H9 (cell line): Measurements from ENCODE around the gene HUS1. TPM values are rescaled to one million over a fixed set of nuclear protein-coding genes. Genes with fewer than 3 reads are reported as not detected.

ENCODE experiments used
- DNase-seq: peaks from one replicate; pipeline ENCODE4 v3.0.0-alpha.2; 2017
- H2AFZ ChIP-seq: one replicate; pipeline ENCODE4 v1.6.1; 2013; ENCODE audit warnings: mild to moderate bottlenecking, low read length, control low read depth, moderate library complexity
- H2AK5ac ChIP-seq: 2 replicates; pipeline ENCODE4 v1.6.1; 2013; ENCODE audit warnings: low read length, control low read depth, mixed read lengths; ENCODE audit not compliant: insufficient read length
- H2BK120ac ChIP-seq: one replicate; pipeline ENCODE4 v1.6.1; 2013; ENCODE audit warnings: low read depth, mild to moderate bottlenecking, low read length, control low read depth, inconsistent platforms; ENCODE audit not compliant: poor library complexity, severe bottlenecking
- H2BK12ac ChIP-seq: 2 replicates; pipeline ENCODE4 v1.6.1; 2013; ENCODE audit warnings: low read length, control low read depth, mixed read lengths, low read depth; ENCODE audit not compliant: insufficient read length
- H2BK15ac ChIP-seq: 2 replicates; pipeline ENCODE4 v1.6.1; 2013; ENCODE audit warnings: low read depth, low read length, control low read depth
- H2BK20ac ChIP-seq: one replicate; pipeline ENCODE4 v1.6.1; 2013; ENCODE audit warnings: low read depth, mild to moderate bottlenecking, low read length, control low read depth, inconsistent platforms; ENCODE audit not compliant: poor library complexity, severe bottlenecking
- H2BK5ac ChIP-seq: 2 replicates; pipeline ENCODE4 v1.6.1; 2013; ENCODE audit warnings: low read length, control low read depth, mixed read lengths; ENCODE audit not compliant: insufficient read length
- H3K14ac ChIP-seq: 2 replicates; pipeline ENCODE4 v1.6.1; 2013; ENCODE audit warnings: low read length, control low read depth; ENCODE audit not compliant: insufficient read depth
- H3K18ac ChIP-seq: 2 replicates; pipeline ENCODE4 v1.6.1; 2013; ENCODE audit warnings: low read depth, mild to moderate bottlenecking, mixed read lengths, low read length, control low read depth; ENCODE audit not compliant: insufficient read length
- H3K23ac ChIP-seq: 2 replicates; pipeline ENCODE4 v1.6.1; 2013; ENCODE audit warnings: low read length, control low read depth, mixed read lengths, low read depth; ENCODE audit not compliant: insufficient read length
- H3K23me2 ChIP-seq: 2 replicates; pipeline ENCODE4 v1.6.1; 2013; ENCODE audit warnings: low read depth, mild to moderate bottlenecking, mixed read lengths, low read length, control low read depth; ENCODE audit not compliant: insufficient read length, poor library complexity, severe bottlenecking
- H3K27ac ChIP-seq: 2 replicates; pipeline ENCODE4 v1.5.1; 2013; ENCODE audit warnings: low read length, control low read depth, mixed read lengths, low read depth; ENCODE audit not compliant: insufficient read length
- H3K27me3 ChIP-seq: 2 replicates; pipeline ENCODE4 v1.6.1; 2013; ENCODE audit warnings: low read length, control low read depth, inconsistent platforms; ENCODE audit not compliant: insufficient read depth
- H3K4ac ChIP-seq: 2 replicates; pipeline ENCODE4 v1.6.1; 2013; ENCODE audit warnings: low read depth, mild to moderate bottlenecking, control low read depth, inconsistent platforms, low read length, moderate library complexity
- H3K4me1 ChIP-seq: 2 replicates; pipeline ENCODE4 v1.6.1; 2013; ENCODE audit warnings: low read length, control low read depth, inconsistent platforms; ENCODE audit not compliant: insufficient read depth
- H3K4me2 ChIP-seq: 2 replicates; pipeline ENCODE4 v1.6.1; 2013; ENCODE audit warnings: low read length, control low read depth, mixed read lengths; ENCODE audit not compliant: insufficient read length, insufficient read depth
- H3K56ac ChIP-seq: 2 replicates; pipeline ENCODE4 v1.6.1; 2013; ENCODE audit warnings: low read depth, mild to moderate bottlenecking, mixed read lengths, low read length, control low read depth; ENCODE audit not compliant: insufficient read length
- H3K79me1 ChIP-seq: 2 replicates; pipeline ENCODE4 v1.6.1; 2013; ENCODE audit warnings: low read depth, mild to moderate bottlenecking, moderate library complexity, low read length, control low read depth, inconsistent platforms; ENCODE audit not compliant: insufficient read depth, poor library complexity, severe bottlenecking
- H3K79me2 ChIP-seq: 2 replicates; pipeline ENCODE4 v1.6.1; 2013; ENCODE audit warnings: low read length, control low read depth, inconsistent platforms; ENCODE audit not compliant: insufficient read depth
- H3K9ac ChIP-seq: 2 replicates; pipeline ENCODE4 v1.6.1; 2013; ENCODE audit warnings: low read length, control low read depth, mixed read lengths; ENCODE audit not compliant: insufficient read length; ENCODE audit errors: extremely low read depth
- H3K9me3 ChIP-seq: one replicate; pipeline ENCODE4 v1.6.1; 2013; ENCODE audit warnings: low read depth, low read length, inconsistent platforms; ENCODE audit not compliant: control insufficient read depth
- H3T11ph ChIP-seq: one replicate; pipeline ENCODE4 v1.6.1; 2013; ENCODE audit warnings: mild to moderate bottlenecking, low read length, control low read depth, inconsistent platforms
- H4K20me1 ChIP-seq: one replicate; pipeline ENCODE4 v1.6.1; 2013; ENCODE audit not compliant: control insufficient read depth, insufficient read length, insufficient read depth
- H4K5ac ChIP-seq: 2 replicates; pipeline ENCODE4 v1.6.1; 2013; ENCODE audit warnings: low read depth, mild to moderate bottlenecking, mixed read lengths, low read length, control low read depth; ENCODE audit not compliant: insufficient read length
- H4K8ac ChIP-seq: replicated peaks from 2 replicates; pipeline ENCODE4 v1.6.1; 2013; ENCODE audit warnings: low read length, control low read depth, mixed read lengths, low read depth; ENCODE audit not compliant: insufficient read length
- H4K91ac ChIP-seq: 2 replicates; pipeline ENCODE4 v1.6.1; 2013; ENCODE audit warnings: low read depth, mild to moderate bottlenecking, moderate library complexity, mixed read lengths, low read length, control low read depth; ENCODE audit not compliant: insufficient read length
- H3K27ac Mint-ChIP-seq, 3 experiments: 2 replicates in 2 of 3; 3 replicates in 1 of 3; pipeline ENCODE4 v1.8.0; 2020 to 2021; ENCODE audit warnings: mixed read lengths in 3 of 3, mild to moderate bottlenecking in 1 of 3, moderate library complexity in 1 of 3
- H3K27me3 Mint-ChIP-seq: 2 replicates; pipeline ENCODE4 v1.8.0; 2021; ENCODE audit warnings: low read depth, mild to moderate bottlenecking, moderate library complexity, mixed read lengths
- H3K36me3 Mint-ChIP-seq, 3 experiments: 2 replicates in 2 of 3; 3 replicates in 1 of 3; pipeline ENCODE4 v1.8.0; 2020 to 2021; ENCODE audit warnings: low read depth in 3 of 3, mixed read lengths in 3 of 3; ENCODE audit not compliant: insufficient read depth in 1 of 3
- H3K4me1 Mint-ChIP-seq, 2 experiments: 2 replicates each; pipeline ENCODE4 v1.8.0; 2020; ENCODE audit warnings: mixed read lengths in 2 of 2
- H3K4me3 Mint-ChIP-seq, 2 experiments: 2 replicates in 1 of 2; 3 replicates in 1 of 2; pipeline ENCODE4 v1.8.0; 2020 to 2021; ENCODE audit warnings: mild to moderate bottlenecking in 2 of 2, mixed read lengths in 2 of 2, moderate library complexity in 1 of 2
- H3K9me3 Mint-ChIP-seq, 2 experiments: 2 replicates in 1 of 2; 3 replicates in 1 of 2; pipeline ENCODE4 v1.8.0; 2020; ENCODE audit warnings: mild to moderate bottlenecking in 2 of 2, mixed read lengths in 2 of 2, moderate library complexity in 1 of 2
- WGBS: extraction: QIAGEN DNeasy Blood & Tissue Kit; methylation state at CpG from one replicate; pipeline ENCODE4 v1.1.7; 2013; ENCODE audit warnings: missing lambda C conversion rate, low lambda C conversion rate, mixed read lengths; ENCODE audit not compliant: insufficient read length; ENCODE audit errors: extremely low coverage; 5-methylcytosine and 5-hydroxymethylcytosine counted together
- total RNA-seq: library from RNA; stranded (reverse); gene quantifications from 2 replicates; pipeline ENCODE4 v1.2.1, GENCODE V29; 2021
- TF ChIP-seq, protein P1 (sequence below): fragments of 200-600 bp; sonication (generic); conservative IDR thresholded peaks from 3 replicates; pipeline ENCODE4 v1.8.0; 2021; ENCODE audit warnings: antibody characterized with exemption, mild to moderate bottlenecking

Gene HUS1
- total RNA-seq, 1 experiment from 2014 or later = 43.1 TPM

DNA sequence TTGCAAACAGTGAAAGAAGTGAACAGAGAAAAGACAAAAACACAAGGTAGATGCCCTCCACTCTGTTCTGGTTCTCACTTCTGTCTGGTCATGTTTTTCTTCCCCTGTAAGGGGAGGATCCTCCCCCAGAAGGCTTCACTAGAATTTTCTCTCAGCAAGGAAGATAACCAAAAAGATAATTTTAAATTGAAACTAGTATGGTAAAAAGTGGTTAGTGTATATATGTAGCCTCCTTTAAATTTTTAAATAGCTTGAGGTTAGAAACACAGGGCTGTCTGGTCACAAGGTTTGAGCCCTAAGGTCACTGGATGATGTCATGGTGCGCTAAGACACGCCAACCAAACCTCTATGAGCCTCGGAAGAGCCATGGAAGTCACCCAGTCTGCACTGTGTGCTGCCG lies 25.6 kb downstream of the HUS1 start:
- no peak overlapping the region for H3K56ac ChIP-seq
- TF ChIP-seq, protein P1, sequence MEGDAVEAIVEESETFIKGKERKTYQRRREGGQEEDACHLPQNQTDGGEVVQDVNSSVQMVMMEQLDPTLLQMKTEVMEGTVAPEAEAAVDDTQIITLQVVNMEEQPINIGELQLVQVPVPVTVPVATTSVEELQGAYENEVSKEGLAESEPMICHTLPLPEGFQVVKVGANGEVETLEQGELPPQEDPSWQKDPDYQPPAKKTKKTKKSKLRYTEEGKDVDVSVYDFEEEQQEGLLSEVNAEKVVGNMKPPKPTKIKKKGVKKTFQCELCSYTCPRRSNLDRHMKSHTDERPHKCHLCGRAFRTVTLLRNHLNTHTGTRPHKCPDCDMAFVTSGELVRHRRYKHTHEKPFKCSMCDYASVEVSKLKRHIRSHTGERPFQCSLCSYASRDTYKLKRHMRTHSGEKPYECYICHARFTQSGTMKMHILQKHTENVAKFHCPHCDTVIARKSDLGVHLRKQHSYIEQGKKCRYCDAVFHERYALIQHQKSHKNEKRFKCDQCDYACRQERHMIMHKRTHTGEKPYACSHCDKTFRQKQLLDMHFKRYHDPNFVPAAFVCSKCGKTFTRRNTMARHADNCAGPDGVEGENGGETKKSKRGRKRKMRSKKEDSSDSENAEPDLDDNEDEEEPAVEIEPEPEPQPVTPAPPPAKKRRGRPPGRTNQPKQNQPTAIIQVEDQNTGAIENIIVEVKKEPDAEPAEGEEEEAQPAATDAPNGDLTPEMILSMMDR = no peak
- no peak overlapping the region for H2BK120ac ChIP-seq
- H3K4me1 Mint-ChIP-seq = peaks cover 34 to 36% of the 10 kb centered on the region in 2 experiments
- H2BK20ac ChIP-seq = no peak overlapping the region
- H3K18ac ChIP-seq = no peak overlapping the region
- WGBS = no CpG with 5 or more reads among the region's 4 CpGs
- no peak overlapping the region for H4K5ac ChIP-seq
- peak; percentile 2 for DNase-seq
- H3T11ph ChIP-seq = no peak overlapping the region
- no peak overlapping the region for H4K8ac ChIP-seq
- no peaks in the 10 kb centered on the region for H3K9me3 ChIP-seq
- no peak overlapping the region for H2BK12ac ChIP-seq
- no peak overlapping the region for H3K4me3 Mint-ChIP-seq
- no peak overlapping the region for H3K9ac ChIP-seq
- no peak overlapping the region for H2BK15ac ChIP-seq
- peaks cover 6 to 8% of the 10 kb centered on the region in 2 experiments; a peak in 2 of 5 replicates for H3K9me3 Mint-ChIP-seq
- H3K4ac ChIP-seq = no peak overlapping the region
- no peak overlapping the region for H3K4me2 ChIP-seq
- no peaks in the 10 kb centered on the region for H3K23me2 ChIP-seq
- H3K14ac ChIP-seq = no peak overlapping the region
- H2AFZ ChIP-seq = no peak overlapping the region
- peaks cover 15 to 35% (median 31%) of the 10 kb centered on the region in 3 experiments for H3K36me3 Mint-ChIP-seq
- peaks cover 3% of the 10 kb centered on the region; the same call in 1 of the 2 replicates for H3K4me1 ChIP-seq
- H3K27me3 Mint-ChIP-seq = no peaks in the 10 kb centered on the region
- no peaks in the 10 kb centered on the region for H3K79me1 ChIP-seq
- no peaks in the 10 kb centered on the region for H4K20me1 ChIP-seq
- H3K27ac ChIP-seq = no peak overlapping the region
- H3K27me3 ChIP-seq = no peaks in the 10 kb centered on the region
- no peak overlapping the region for H4K91ac ChIP-seq
- H2AK5ac ChIP-seq = no peak overlapping the region
- peak overlapping the region in 1 of 3 experiments; percentile 6; a peak in 1 of 7 replicates for H3K27ac Mint-ChIP-seq
- H2BK5ac ChIP-seq = no peak overlapping the region
- H3K23ac ChIP-seq = no peak overlapping the region
- no peaks in the 10 kb centered on the region for H3K79me2 ChIP-seq
